RWPE1 (cell line): ENCODE measurements around the gene MEX3C.

Source experiments
- CTCF ChIA-PET: fragments of 350-600 bp; sonication (Branson Sonifier 250); formaldehyde crosslinking; extraction: SDS; loops from one replicate; lab custom pipeline; 2021; lab: Yijun Ruan, JAX
- POLR2A ChIA-PET: fragments of 400-600 bp; formaldehyde crosslinking; extraction: SDS; loops from one replicate; lab custom pipeline; 2020; ENCODE audit warnings: antibody characterized with exemption; ENCODE audit not compliant: low non-redundant PET; lab: Yijun Ruan, JAX
- DNase-seq: peaks from one replicate; pipeline ENCODE4 v3.0.0; 2012; ENCODE audit warnings: low spot score
- H3K27ac ChIP-seq: fragments of 450-650 bp; 2 replicates; pipeline ENCODE4 v1.5.1; 2017
- TF ChIP-seq, protein P1 (sequence below): fragments of 450-650 bp; conservative IDR thresholded peaks from 2 replicates; pipeline ENCODE4 v1.5.1; 2017; ENCODE audit warnings: low read depth, mild to moderate bottlenecking

MEX3C gene

DNA sequence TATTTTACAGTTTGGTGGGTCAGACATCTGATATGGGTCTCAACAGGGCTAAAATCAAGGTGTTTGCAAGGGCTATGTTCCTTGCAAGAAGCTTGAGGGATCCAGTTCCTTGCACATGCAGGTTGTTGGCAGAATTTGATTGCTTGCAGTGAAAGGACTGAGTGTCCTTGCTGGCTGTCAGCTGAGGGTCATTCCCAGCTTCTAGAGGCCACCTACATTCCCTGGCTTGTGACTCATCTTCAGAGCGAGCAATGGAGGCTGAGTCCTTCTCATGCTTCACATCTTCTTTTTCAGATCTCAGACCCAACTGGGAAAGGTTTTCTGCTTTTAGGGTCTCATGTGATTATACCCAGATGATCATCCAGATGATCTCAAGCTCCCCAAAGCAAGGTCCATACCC, 12.4 kb downstream of the MEX3C start:
- POLR2A ChIA-PET: no interaction called here
- TF ChIP-seq, protein P1, sequence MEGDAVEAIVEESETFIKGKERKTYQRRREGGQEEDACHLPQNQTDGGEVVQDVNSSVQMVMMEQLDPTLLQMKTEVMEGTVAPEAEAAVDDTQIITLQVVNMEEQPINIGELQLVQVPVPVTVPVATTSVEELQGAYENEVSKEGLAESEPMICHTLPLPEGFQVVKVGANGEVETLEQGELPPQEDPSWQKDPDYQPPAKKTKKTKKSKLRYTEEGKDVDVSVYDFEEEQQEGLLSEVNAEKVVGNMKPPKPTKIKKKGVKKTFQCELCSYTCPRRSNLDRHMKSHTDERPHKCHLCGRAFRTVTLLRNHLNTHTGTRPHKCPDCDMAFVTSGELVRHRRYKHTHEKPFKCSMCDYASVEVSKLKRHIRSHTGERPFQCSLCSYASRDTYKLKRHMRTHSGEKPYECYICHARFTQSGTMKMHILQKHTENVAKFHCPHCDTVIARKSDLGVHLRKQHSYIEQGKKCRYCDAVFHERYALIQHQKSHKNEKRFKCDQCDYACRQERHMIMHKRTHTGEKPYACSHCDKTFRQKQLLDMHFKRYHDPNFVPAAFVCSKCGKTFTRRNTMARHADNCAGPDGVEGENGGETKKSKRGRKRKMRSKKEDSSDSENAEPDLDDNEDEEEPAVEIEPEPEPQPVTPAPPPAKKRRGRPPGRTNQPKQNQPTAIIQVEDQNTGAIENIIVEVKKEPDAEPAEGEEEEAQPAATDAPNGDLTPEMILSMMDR: no peak
- no peak overlapping the region for H3K27ac ChIP-seq
- CTCF ChIA-PET: interaction anchor here (0.6 kb wide), 1 partner anchor 155 kb away, joined by 3 read pairs; no protein-coding TSS in a partner anchor
- DNase-seq: no peak

DNA sequence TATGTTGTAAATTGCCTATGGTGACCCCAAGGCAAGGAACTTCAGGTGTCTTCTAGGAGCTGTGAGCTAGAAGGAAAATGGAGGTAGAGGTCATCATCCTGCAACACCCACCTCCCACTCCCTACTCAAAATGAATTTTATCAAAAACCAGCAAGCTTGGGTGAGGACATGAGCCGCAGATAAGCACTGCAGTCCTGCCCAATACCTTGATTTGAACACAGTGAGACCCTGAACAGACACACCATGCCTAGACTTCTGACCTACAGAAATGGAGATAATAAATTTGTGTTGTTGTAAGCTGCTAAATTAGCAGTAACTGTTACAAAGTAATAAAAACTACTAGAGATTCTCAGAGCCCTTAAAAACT, 13.4 kb downstream of the MEX3C start:
- TF ChIP-seq, protein P1: no peak
- no peak overlapping the region for H3K27ac ChIP-seq
- DNase-seq: no peak
- POLR2A ChIA-PET: no interaction called here
- CTCF ChIA-PET: no interaction called here

DNA sequence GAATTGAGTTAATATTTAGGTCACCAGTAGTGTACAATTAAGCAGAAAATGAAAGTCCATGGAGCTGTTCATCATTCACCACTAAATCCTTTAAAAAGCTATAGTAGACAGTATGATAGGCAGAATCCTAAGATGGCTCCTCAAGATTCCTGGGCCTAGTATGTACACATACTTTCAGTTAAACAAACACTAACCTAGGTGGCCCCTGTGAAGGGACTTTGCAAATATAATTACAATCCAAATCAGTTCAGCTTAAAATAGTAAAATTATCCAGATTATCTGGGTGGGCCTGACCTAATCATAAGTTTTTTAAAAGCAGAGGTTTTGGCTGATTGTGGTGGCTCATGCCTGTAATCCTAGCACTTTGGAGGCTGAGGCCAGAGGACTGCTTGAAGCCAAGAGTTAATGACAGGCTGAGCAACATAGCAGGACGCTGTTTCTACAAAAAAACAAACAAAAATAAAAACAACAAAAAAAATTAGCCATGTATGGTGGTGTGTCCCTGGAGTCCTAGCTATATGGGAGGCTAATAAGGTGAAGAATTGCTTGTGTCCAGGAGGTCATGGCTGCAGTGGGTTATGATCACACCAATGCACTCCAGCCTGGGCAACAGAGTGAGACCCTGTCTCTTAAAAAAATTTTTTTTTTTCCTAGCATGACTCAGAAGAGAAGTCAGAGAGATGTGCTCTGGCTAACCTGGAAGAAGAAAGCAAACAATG, 13.9 kb downstream of the MEX3C start:
- TF ChIP-seq, protein P1: no peak
- ChIA-PET POLR2A (no interaction called here), CTCF (interaction anchor here (1.2 kb wide), 1 partner anchor 22 kb away, joined by 3 read pairs; no protein-coding TSS in a partner anchor)
- H3K27ac ChIP-seq: no peak overlapping the region
- no peak for DNase-seq

DNA sequence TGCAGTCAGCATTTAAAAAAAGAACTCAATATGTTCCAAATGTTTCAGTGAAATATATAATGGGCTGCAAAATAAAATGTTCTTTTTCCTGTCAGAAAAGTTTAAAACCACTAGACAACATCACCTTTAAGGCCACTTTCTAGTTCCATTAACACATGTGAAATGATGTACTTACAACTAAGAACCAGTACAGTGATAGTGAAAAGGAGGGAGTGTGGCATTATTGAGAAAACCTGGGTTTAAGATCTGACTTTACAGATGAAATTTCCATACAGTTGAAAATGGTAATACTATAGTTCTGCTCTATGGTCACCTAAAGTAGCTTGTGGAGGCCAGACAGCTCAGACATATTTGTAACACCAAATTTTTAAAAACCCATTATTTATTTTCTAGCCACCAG, 14.7 kb downstream of the MEX3C start:
- no peak overlapping the region for H3K27ac ChIP-seq
- no peak for DNase-seq
- TF ChIP-seq, protein P1: no peak
- ChIA-PET CTCF (interaction anchor here (1.2 kb wide), 1 partner anchor 22 kb away, joined by 3 read pairs; no protein-coding TSS in a partner anchor), POLR2A (no interaction called here)

DNA sequence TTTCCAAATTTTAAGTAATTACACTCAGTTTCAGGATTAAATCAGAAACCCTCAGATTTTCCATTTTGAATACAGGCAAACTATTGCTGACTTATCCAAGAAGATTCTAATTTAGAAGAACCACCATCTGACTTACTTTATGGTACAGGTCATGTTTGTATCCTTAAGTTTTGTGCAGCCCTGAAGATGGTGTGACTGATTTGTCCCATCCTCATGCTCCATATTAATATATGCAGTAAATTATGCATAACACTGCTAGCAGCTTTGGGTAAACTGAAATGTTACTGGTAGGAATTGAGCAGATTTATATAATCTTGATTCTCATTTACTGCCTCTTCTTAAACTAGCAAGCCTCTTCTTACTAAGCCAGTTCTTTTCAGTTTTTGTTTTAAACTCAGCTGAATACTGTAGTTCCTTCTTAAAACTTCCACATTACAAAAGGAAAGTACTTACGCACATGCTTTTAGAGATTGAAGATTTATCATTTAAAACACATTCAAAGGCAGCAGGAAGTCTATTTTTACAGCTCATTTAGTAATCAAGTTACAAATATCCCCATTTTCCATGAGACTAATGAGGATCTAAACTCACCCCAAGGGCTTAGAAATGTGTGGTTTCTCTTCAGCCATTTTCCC, 25.7 kb downstream of the MEX3C start:
- H3K27ac ChIP-seq: no peak overlapping the region
- TF ChIP-seq, protein P1: no peak
- POLR2A ChIA-PET: no interaction called here
- CTCF ChIA-PET: no interaction called here
- DNase-seq: no peak

DNA sequence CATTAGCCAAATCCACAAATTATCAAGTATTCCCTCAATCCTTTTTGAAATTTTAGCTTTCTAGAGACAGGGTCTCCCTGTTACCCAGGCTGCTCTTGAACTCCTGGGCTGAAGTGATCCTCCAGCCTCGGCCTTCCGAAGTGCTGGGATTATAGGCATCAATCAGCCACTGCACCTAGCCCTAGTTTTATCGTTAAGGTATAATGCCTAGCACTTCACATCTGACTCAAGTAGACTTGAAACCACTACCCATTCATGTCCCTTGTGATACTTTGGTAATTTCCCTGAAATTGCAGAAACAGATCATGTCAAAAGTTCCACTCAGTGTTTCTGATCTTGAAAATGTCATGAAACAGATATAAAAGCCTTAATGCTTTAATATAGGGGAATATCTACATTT, 26.3 kb downstream of the MEX3C start:
- DNase-seq: no peak
- ChIA-PET POLR2A (no interaction called here), CTCF (no interaction called here)
- no peak overlapping the region for H3K27ac ChIP-seq
- TF ChIP-seq, protein P1: no peak
